Measurements from ENCODE around the gene PPARA. TPM values are rescaled to one million over a fixed set of nuclear protein-coding genes. Genes with fewer than 3 reads are reported as not detected.

Gene PPARA
- total RNA-seq, 1 experiment from 2014 or later: 14.5 TPM

GRCh38 chr22:46102752-46103151 lies 47.6 kb upstream of the PPARA start (continued):
- TF ChIP-seq EZH2 (IDR thresholded peaks at IDR 0.05): no peak
- TF ChIP-seq CTCF (IDR thresholded peaks at IDR 0.05 in 2 of 3, conservative IDR thresholded peaks at IDR 0.05 in 1 of 3; ENCODE audit: borderline replicate concordance in 1 of 3, insufficient read depth in 1 of 3, low read depth in 2 of 3, low read length in 2 of 3): no peak
- TF ChIP-seq JUND (IDR thresholded peaks at IDR 0.05): no peak
- TF ChIP-seq POLR2A (IDR thresholded peaks at IDR 0.05; ENCODE audit: borderline replicate concordance, extremely low read depth, insufficient read depth, insufficient read length): no peak
- TF ChIP-seq, protein P1, sequence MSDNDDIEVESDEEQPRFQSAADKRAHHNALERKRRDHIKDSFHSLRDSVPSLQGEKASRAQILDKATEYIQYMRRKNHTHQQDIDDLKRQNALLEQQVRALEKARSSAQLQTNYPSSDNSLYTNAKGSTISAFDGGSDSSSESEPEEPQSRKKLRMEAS (IDR thresholded peaks at IDR 0.05): no peak
- no peak for TF ChIP-seq POLR2AphosphoS5 (IDR thresholded peaks at IDR 0.05; ENCODE audit: low read depth, low read length)

GRCh38 chr22:46103181-46103580 lies 47.1 kb upstream of the PPARA start:
- peaks cover 62% of the 10 kb centered on the region; the same call in 1 of the 2 replicates for H3K79me2 ChIP-seq (ENCODE audit: insufficient read depth, low read length)

More at GRCh38 chr22:46103181-46103580, 47.1 kb upstream of the PPARA start:
- ChIA-PET RAD21 (ENCODE audit: low non-redundant PET in 1 of 2, low total read pairs in 2 of 2, uncharacterized antibody in 2 of 2, unreplicated experiment in 2 of 2) (no interaction called here), POLR2A (no interaction called here), CTCF (no interaction called here)
- Histone ChIP-seq H3K36me3 (ENCODE audit: control insufficient read depth in 1 of 2, insufficient read depth in 2 of 2, low read length in 2 of 2) (peaks cover 19 to 44% of the 10 kb centered on the region in 2 experiments; a peak in 3 of 4 replicates), H3K4me2 (ENCODE audit: low read length) (no peak overlapping the region), H3K9me2 (ENCODE audit: insufficient read depth) (no peaks in the 10 kb centered on the region), H3K4me3 (replicated peaks in 1 of 2; ENCODE audit: low read depth in 1 of 2, low read length in 2 of 2) (no peak overlapping the region), H3K9me3 (ENCODE audit: control insufficient read depth in 1 of 2, insufficient read depth in 1 of 2, low read depth in 1 of 2, low read length in 2 of 2) (no peaks in the 10 kb centered on the region), H3K27ac (ENCODE audit: low read depth, low read length) (no peak overlapping the region; the same call in 1 of the 2 replicates), H3K9ac (ENCODE audit: low read length) (no peak overlapping the region), H4K20me1 (ENCODE audit: insufficient read depth) (no peaks in the 10 kb centered on the region), H3K27me3 (ENCODE audit: insufficient read depth, low read length) (no peaks in the 10 kb centered on the region), H3K4me1 (ENCODE audit: control insufficient read depth in 1 of 2, insufficient read depth in 2 of 2, low read length in 2 of 2) (peaks cover 2 to 28% of the 10 kb centered on the region in 2 experiments; a peak in 2 of 4 replicates), H2AFZ (ENCODE audit: low read depth, low read length, poor library complexity, severe bottlenecking) (no peak overlapping the region)
- no peak for DNase-seq (ENCODE audit: low read depth, low spot score)
- no peak for ATAC-seq
- intact Hi-C loops (cut with micrococcal nuclease): no loop called here
- no TSS peak for BruUV-seq (replicated peaks)
- no peak for TF ChIP-seq SRF (IDR thresholded peaks at IDR 0.05; ENCODE audit: low read depth)
- no peak for TF ChIP-seq SP1 (IDR thresholded peaks at IDR 0.05; ENCODE audit: low read depth)
- TF ChIP-seq ELF1 (IDR thresholded peaks at IDR 0.05; ENCODE audit: borderline replicate concordance, low read depth): no peak
- no peak for TF ChIP-seq EGR1 (IDR thresholded peaks at IDR 0.05; ENCODE audit: low read depth)
- no peak for TF ChIP-seq CBX3 (IDR thresholded peaks at IDR 0.05; ENCODE audit: low read depth)
- TF ChIP-seq ZNF274 (IDR thresholded peaks at IDR 0.05; ENCODE audit: low read depth, low read length): no peak
- TF ChIP-seq, protein P1 (IDR thresholded peaks at IDR 0.05): no peak
- no peak for TF ChIP-seq TCF7L2 (IDR thresholded peaks at IDR 0.05; ENCODE audit: borderline replicate concordance, extremely low read depth, insufficient read depth, insufficient read length)
- TF ChIP-seq FOSL1 (IDR thresholded peaks at IDR 0.05; ENCODE audit: low read depth): no peak
- TF ChIP-seq, protein P2, sequence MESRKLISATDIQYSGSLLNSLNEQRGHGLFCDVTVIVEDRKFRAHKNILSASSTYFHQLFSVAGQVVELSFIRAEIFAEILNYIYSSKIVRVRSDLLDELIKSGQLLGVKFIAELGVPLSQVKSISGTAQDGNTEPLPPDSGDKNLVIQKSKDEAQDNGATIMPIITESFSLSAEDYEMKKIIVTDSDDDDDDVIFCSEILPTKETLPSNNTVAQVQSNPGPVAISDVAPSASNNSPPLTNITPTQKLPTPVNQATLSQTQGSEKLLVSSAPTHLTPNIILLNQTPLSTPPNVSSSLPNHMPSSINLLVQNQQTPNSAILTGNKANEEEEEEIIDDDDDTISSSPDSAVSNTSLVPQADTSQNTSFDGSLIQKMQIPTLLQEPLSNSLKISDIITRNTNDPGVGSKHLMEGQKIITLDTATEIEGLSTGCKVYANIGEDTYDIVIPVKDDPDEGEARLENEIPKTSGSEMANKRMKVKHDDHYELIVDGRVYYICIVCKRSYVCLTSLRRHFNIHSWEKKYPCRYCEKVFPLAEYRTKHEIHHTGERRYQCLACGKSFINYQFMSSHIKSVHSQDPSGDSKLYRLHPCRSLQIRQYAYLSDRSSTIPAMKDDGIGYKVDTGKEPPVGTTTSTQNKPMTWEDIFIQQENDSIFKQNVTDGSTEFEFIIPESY (IDR thresholded peaks at IDR 0.05; ENCODE audit: extremely low read depth, insufficient replicate concordance, low read length): no peak
- TF ChIP-seq ZFX (IDR thresholded peaks at IDR 0.05): no peak
- TF ChIP-seq REST (IDR thresholded peaks at IDR 0.05; ENCODE audit: low read depth): no peak
- TF ChIP-seq POLR2A (IDR thresholded peaks at IDR 0.05; ENCODE audit: borderline replicate concordance, extremely low read depth, insufficient read depth, insufficient read length): no peak
- no peak for TF ChIP-seq CEBPB (IDR thresholded peaks at IDR 0.05; ENCODE audit: low read depth)
